SK-N-SH treated with all-trans-retinoic acid at 6 μM for 48 hours (cell line): Measurements from ENCODE around the gene COL25A1.

ENCODE experiments used
- ARNTL ChIP-seq: fragments of 450-650 bp; formaldehyde crosslinking; IDR thresholded peaks from 2 replicates; pipeline ENCODE4 v1.5.0; 2020; ENCODE audit warnings: low read depth, mild to moderate bottlenecking, moderate library complexity, borderline replicate concordance
- CREB5 ChIP-seq: fragments of 250-450 bp; sonication (Bioruptor Pico); IDR thresholded peaks from 2 replicates; pipeline ENCODE4 v1.5.1; 2020; ENCODE audit warnings: low read depth, mild to moderate bottlenecking, moderate library complexity
- PPARA ChIP-seq: fragments of 250-450 bp; sonication (Bioruptor Pico); IDR thresholded peaks from 2 replicates; pipeline ENCODE4 v1.5.0; 2020; ENCODE audit warnings: mild to moderate bottlenecking, borderline replicate concordance
- RARB ChIP-seq: fragments of 250-450 bp; sonication (Bioruptor Pico); IDR thresholded peaks from 2 replicates; pipeline ENCODE4 v1.8.0; 2021; ENCODE audit warnings: mild to moderate bottlenecking, moderate library complexity
- ZC3H10 ChIP-seq: fragments of 250-450 bp; sonication (Bioruptor Pico); IDR thresholded peaks from 2 replicates; pipeline ENCODE4 v1.5.1; 2021; ENCODE audit warnings: mild to moderate bottlenecking, moderate library complexity
- ZFP30 ChIP-seq: fragments of 450-650 bp; formaldehyde crosslinking; IDR thresholded peaks from 2 replicates; pipeline ENCODE4 v1.5.0; 2022; ENCODE audit warnings: mild to moderate bottlenecking, moderate library complexity

- TF ChIP-seq PPARA (CRISPR knock-in tag), result no peak
- TF ChIP-seq ZFP30 (CRISPR knock-in tag), result no peak
- TF ChIP-seq ARNTL (CRISPR knock-in tag), result no peak
- TF ChIP-seq RARB (CRISPR knock-in tag), result no peak
- TF ChIP-seq CREB5 (CRISPR knock-in tag), result no peak
- no peak for TF ChIP-seq ZC3H10 (CRISPR knock-in tag)
Measured at GRCh38 chr4:108793415-108793814, 509.0 kb downstream of the COL25A1 start.
